ENCODE results near the gene SLC44A1. TPM values are rescaled to one million over a fixed set of nuclear protein-coding genes. Genes with fewer than 3 reads are reported as not detected.

SLC44A1 gene
- total and polyA plus RNA-seq, 2 of the 13 experiments (the other 11 are each of a cell fraction or from before 2014, with no cell fraction given), result 21.4 to 40.8 TPM

- TF ChIP-seq GLMP (CRISPR knock-in tag; IDR thresholded peaks at IDR 0.05; ENCODE audit: borderline replicate concordance), result no peak
- no peak for TF ChIP-seq TIGD3 (CRISPR knock-in tag; IDR thresholded peaks at IDR 0.05; ENCODE audit: borderline replicate concordance)
- TF ChIP-seq CEBPG (CRISPR knock-in tag; IDR thresholded peaks at IDR 0.05), result no peak
- TF ChIP-seq CCDC6 (CRISPR knock-in tag; IDR thresholded peaks at IDR 0.05), result no peak
- TF ChIP-seq FOXK2 (IDR thresholded peaks at IDR 0.05), result no peak
- TF ChIP-seq ASH2L (IDR thresholded peaks at IDR 0.05; ENCODE audit: insufficient read length, low read depth, low read length), result no peak
- TF ChIP-seq ZNF232 (CRISPR knock-in tag; IDR thresholded peaks at IDR 0.05; ENCODE audit: borderline replicate concordance), result no peak
- TF ChIP-seq KMT2B (CRISPR knock-in tag; IDR thresholded peaks at IDR 0.05), result no peak
- no peak for TF ChIP-seq ZNF879 (CRISPR knock-in tag; IDR thresholded peaks at IDR 0.05)
- no peak for TF ChIP-seq ZNF33B (CRISPR knock-in tag; IDR thresholded peaks at IDR 0.05)
- no peak for TF ChIP-seq ZNF709 (CRISPR knock-in tag; IDR thresholded peaks at IDR 0.05)
Measured at GRCh38 chr9:105297442-105298075, 53.1 kb downstream of the SLC44A1 start (continued).

GRCh38 chr9:105299190-105299854 is 54.9 kb downstream of the SLC44A1 start:
- Histone ChIP-seq H3K79me2 (ENCODE audit: insufficient read depth, low read length) (peaks cover 26% of the 10 kb centered on the region), H3K36me3 (replicated peaks in 1 of 2; ENCODE audit: control insufficient read depth in 1 of 2, insufficient read depth in 2 of 2, low read length in 2 of 2) (peaks cover 10 to 24% of the 10 kb centered on the region in 2 experiments), H4K20me1 (ENCODE audit: insufficient read depth, low read length) (no peaks in the 10 kb centered on the region), H3K27ac (ENCODE audit: extremely low read length, insufficient read depth, low read length) (no peak overlapping the region), H3K9me3 (ENCODE audit: low read length) (no peaks in the 10 kb centered on the region), H3K9ac (ENCODE audit: insufficient read depth, low read depth, low read length) (no peak overlapping the region), H3K27me3 (ENCODE audit: control insufficient read depth in 1 of 2, insufficient read depth in 2 of 2, low read length in 2 of 2) (no peaks in the 10 kb centered on the region), H2AFZ (ENCODE audit: low read length) (no peak overlapping the region), H3K4me2 (ENCODE audit: low read depth, low read length) (no peak overlapping the region), H3K4me1 (ENCODE audit: insufficient read depth, low read length) (peaks cover 40% of the 10 kb centered on the region), H3K4me3 (replicated peaks in 1 of 3; ENCODE audit: insufficient read depth in 1 of 3, low read depth in 2 of 3, low read length in 3 of 3) (no peak overlapping the region)
- WGBS (ENCODE audit: low lambda C conversion rate), result 96% methylated on average over 5 of the region's 7 CpGs
- in situ Hi-C loops (cut with HindIII; ENCODE audit: extremely low pct_ligation_motif_present, low pct_unique_long_range_greater_than_20kb), result no loop called here
- BruUV-seq (replicated peaks), result no TSS peak
- POLR2A ChIA-PET, result no interaction called here
- ATAC-seq (no peak), DNase-seq (ENCODE audit: low spot score) (peak; percentile 26), FAIRE-seq (no peak)
- intact Hi-C loops (cut with micrococcal nuclease; ENCODE audit: unreplicated experiment), result no loop called here
- CTCF ChIA-PET (ENCODE audit: low intra/inter-chr PET ratio, low total read pairs), result no interaction called here
- no peak for TF ChIP-seq SMAD3 (CRISPR knock-in tag; IDR thresholded peaks at IDR 0.05)
- peak; percentile 54 for TF ChIP-seq FOSL2 (CRISPR knock-in tag; IDR thresholded peaks at IDR 0.05)
- no peak for TF ChIP-seq TBP (CRISPR knock-in tag; IDR thresholded peaks at IDR 0.05)
- no peak for TF ChIP-seq ZMYM3 (CRISPR knock-in tag; IDR thresholded peaks at IDR 0.05)
- TF ChIP-seq TFAP4 (IDR thresholded peaks at IDR 0.05; ENCODE audit: borderline replicate concordance, low read depth), result no peak
- no peak for TF ChIP-seq MYC (CRISPR knock-in tag; IDR thresholded peaks at IDR 0.05; ENCODE audit: borderline replicate concordance)
